GM21528 (cell line): ENCODE data around the gene FABP6.
"Not testable (repeated sequence)": the region's sequence is repeated elsewhere in the genome, so short reads cannot be mapped to it uniquely, and the experiment has no call there.

Experiments
- ATAC-seq: cut with Tn5 transposase; IDR thresholded peaks from one replicate; pipeline ENCODE4 v1.9.1; 2021; ENCODE audit warnings: mild to moderate bottlenecking, moderate library complexity; ENCODE audit not compliant: unreplicated experiment, low FRiP score

The FABP6 gene

GRCh38 chr5:160213537-160213936 is 15.8 kb upstream of the FABP6 start:
- no peak for ATAC-seq

DNA sequence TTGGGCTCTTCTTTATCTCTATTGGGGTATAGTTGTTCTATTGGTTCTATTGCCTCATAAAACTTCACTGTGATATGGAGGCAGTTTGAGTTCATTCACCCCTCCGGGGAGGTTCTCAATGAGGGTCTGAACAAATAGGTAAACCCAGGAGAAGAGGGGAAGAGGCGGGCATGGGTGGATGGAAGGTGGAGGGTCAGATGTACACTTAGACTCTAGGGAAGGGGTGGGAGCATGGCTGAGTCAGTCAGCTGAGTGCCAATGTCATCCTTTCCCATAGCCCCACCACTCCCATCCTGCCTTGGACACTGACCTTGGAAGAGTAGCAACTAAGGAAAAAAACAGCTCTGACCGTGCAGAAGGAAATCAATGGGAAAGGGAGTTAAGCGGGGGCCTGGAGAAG is 9.9 kb upstream of the FABP6 start:
- ATAC-seq: no peak

- no peak for ATAC-seq
These were observed 8.2 kb upstream of the FABP6 start for GRCh38 chr5:160221082-160221481.

- no peak for ATAC-seq
These were observed 2.3 kb upstream of the FABP6 start for GRCh38 chr5:160227012-160227411.

DNA sequence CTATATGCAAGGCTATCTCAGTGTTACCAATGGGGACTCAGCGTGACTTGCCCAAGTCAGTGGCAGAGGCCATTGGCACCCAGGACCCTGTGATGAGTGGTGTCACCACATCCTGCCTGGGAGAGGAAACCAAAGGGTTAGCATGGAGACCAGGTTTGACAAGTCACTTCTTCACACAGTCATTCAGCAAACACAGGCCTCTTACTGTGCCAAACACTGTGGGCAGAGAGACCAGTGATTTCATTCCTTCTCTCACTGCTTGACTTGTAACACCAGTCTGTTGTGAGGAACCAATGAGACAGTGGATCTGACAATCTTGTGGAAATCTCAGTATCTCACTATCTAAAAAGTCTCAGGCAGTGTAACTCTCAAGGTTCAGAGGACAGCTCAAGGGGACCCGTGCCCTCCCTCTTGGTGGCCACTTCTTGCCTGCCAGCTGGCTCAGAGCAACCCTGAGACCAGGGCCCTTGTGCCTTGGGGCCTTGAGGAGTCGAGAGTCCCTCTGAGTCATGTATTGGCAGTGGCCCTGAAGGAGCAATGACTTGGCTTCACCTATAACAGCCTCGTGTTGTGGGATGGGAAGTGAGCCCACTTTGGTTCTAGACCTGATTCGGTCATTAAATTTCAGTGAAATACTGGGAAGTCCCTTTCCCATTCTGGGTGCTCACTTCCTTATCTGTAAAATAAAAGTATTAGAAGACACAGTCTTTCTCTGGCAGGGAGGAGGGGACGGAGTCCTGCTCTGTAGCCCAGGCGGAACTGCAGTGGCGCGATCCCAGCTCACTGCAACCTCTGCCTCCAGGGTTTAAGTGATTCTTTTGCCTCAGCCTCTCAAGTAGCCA is 1.6 kb downstream of the FABP6 start:
- ATAC-seq: no peak

DNA sequence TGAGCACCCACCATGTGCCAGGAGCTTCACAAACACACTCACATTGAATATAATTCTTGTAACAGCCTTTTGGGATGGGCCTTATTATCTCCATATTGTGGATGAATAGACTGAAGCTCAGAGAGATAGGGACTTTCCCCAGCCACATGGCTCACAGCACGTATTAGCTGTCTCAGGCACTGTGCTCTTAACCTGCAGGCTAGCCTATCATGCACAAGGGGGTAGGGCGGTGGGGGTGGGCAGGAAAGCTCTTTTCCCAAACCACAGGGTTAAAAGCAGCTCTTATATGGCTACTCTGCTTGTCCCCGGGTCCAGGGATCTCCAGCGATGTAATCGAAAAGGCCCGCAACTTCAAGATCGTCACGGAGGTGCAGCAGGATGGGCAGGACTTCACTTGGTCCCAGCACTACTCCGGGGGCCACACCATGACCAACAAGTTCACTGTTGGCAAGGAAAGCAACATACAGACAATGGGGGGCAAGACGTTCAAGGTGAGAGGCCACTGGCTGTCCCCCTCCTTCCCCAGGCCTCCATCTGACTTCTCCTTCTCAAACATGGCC is 2.6 kb downstream of the FABP6 start:
- ATAC-seq: no peak

GRCh38 chr5:160233215-160233614 is 3.9 kb downstream of the FABP6 start:
- no peak for ATAC-seq

DNA sequence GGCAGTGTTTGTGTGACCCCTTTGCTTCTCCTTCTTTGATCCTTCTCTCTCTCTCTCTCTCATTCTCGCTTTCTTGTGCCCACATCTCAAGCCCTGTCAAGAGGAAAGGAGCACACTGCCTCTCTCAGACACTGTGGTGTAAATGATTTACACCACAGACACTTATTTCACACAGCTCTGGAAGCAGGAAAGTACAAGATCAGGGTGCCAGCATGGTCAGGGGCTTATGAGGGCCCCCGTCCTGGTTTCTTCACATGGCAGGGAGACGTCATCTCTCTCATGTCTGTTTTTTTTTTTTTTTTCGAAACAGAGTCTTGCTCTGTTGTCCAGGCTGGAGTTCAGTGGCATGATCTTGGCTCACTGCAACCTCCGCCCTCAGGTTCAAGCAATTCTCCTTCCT is 6.4 kb downstream of the FABP6 start:
- ATAC-seq: no peak

DNA sequence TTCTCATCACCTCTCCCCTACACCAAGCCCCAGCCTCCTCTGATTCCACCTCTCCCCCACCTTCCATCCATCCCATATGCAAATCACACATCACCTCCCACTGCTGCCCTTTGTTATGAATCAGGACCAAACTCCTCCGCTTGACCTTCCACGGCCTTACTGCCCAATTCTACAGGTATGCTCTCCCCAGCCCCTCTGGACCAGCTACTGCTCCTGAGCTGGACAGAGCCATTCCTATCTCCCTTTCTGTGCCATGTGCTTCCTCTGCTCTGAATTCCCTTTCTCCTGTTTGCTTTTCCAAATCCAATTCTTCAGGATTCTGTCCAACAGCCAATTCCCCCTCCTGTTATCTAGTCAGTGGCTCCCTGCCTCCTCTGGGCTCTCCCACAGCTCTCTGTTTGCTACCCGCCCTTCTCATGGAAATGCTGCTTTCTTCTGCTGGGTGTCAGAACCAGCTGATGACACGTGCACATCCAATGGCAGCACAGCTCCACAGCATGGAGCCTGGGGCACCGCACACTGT is 8.3 kb downstream of the FABP6 start:
- ATAC-seq: no peak

GRCh38 chr5:160240350-160240749 is 11.0 kb downstream of the FABP6 start:
- no peak for ATAC-seq

GRCh38 chr5:160242145-160242544 is 12.8 kb downstream of the FABP6 start:
- no peak for ATAC-seq

DNA sequence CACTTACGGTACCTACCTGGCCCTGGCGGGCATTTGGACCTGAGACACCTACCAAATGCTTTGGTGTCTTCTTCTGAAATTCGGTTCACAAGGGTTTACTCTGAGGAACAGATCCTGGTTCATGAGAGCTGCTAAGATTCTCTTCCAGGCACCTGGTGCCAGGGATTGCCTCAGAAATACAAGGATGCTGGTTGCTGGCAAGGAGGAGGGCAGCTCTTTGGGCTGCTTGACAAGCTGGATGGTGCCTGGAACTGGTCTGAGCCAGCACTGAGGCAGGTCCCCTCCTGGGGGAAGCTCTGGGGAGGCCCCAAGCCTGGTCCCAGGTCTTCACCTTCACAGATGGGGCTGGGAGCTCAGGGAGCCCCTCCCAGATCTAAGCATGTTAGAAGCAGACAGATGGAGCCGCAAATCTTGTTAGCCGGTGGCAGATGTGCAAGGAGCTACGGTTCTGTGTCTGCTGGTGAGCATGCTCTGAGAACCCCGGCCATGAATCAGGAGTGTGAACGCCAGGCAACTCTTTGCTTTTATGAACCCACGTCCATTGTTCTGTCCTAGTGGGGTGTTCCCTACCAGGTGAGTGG is 16.3 kb downstream of the FABP6 start:
- no peak for ATAC-seq

DNA sequence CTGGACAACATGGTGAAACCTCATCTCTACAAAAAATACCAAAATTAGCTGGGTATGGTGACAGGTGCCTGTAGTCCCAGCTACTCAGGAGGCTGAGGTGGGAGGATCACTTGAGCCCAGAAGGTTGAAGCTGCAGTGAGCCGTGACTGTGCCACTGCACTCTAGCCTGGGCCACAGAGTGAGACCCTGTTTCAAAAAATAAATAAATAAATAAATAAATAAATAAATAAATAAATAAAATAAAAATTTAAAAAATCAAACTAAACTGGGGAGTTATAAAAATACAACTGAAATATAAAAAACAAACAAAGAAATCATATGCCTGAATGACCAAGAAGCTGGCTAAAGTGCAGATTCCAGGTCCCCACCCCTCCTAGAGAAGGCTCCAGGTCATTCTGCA is 20.3 kb downstream of the FABP6 start:
- ATAC-seq: not testable (repeated sequence)

DNA sequence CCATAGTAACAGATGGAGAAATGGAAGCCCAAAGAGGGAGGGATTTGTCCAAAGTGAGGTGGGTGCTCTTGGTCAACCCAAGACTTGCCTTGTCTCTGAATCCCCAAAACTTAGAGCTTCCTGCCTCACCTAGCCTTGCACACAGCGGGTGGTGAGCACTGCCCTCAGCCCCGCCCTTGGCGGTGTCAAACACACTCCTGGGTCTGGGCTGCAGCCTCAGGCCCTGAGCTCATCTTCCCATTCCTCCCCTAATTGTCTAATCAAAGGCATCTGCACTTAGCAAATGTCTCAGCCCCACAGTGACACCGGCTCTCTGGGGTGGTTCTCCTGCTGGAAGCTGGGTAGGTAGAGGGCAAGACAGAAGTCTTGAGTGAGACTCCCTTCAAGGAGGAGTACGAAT is 20.9 kb downstream of the FABP6 start:
- no peak for ATAC-seq

- ATAC-seq: no peak
These were observed 21.5 kb downstream of the FABP6 start for GRCh38 chr5:160250826-160251225.

DNA sequence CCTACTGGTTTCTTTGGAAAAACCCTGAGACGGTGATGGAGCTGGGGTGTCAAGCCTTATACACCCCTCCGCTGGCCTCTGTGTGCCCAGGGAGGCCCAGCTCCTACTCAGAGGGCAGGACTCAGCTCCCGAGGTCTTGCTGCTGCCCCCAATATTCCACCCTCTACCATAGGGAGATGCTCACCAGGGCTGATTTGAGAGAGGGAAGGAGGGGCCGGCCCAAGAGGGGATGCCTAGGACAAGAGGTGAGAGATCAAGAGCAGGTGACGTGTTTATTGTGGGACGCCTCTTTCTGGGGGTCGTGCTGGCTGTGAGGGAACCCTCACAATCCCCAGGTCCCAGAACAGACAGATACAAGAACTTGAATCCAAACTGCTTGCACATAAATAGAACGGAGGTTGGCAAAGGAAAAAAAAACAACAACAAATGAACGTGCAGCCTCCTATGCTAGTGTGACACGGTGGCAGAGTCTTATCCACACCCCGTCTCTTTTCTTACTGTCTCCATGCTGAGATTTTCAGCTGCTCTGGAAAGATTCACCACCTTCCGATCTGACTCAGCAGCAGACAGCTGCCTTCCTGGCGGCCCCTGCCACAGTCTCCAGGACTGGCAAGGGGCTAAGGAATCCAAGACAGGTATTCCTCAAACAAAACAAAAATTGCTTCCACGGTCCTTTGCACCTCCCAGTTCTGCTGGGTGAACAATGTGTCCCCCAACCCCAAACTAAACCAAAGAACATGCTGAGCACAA is 22.3 kb downstream of the FABP6 start:
- no peak for ATAC-seq

DNA sequence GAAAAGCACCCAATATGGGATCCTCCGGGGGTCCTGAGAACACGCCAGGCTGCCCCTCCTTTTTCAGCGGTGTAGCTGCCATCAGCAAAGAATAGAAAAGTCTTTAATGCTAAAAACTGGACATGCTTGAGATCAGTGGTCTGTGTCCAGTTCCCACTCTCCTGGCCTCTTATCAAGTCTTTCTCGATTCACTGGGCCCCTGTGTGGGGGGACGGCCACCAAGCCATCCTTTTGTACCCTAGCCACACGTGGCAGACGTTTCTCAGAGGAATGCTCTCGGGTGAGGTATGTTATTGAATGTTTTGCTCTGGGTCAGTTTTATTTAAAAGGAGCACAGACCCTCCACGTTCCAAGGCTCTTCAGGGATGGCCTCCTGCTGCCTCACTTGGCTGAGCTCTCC is 23.6 kb downstream of the FABP6 start:
- ATAC-seq: no peak

GRCh38 chr5:160253441-160253840 is 24.1 kb downstream of the FABP6 start:
- no peak for ATAC-seq

DNA sequence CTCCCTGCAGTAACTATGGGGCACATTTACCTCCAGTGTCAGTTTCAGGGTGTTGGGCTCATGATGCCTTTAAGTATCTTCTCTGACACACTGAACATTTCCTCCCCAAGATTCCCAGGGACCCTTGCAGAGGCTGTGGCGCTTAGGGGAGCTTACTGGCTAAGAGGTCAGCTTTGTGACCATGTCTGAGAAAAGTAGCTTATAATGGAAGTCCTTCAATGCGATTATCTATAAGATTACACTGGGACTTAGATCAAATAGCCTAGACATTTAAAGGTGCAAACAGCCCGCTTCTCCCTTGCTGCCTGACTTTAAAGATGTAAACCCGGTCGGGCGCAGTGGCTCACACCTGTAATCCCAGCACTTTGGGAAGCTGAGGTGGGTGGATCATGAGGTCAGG is 25.4 kb downstream of the FABP6 start:
- no peak for ATAC-seq

- no peak for ATAC-seq
These were observed 30.0 kb downstream of the FABP6 start for GRCh38 chr5:160259341-160259740.
